Measurements from ENCODE around the gene MACROD2. TPM values are rescaled to one million over a fixed set of nuclear protein-coding genes. Genes with fewer than 3 reads are reported as not detected.

The MACROD2 gene
- total RNA-seq, 4 donors from 2014 or later: 2.9 to 11.3 (median 8.0) TPM

- no peak for TF ChIP-seq CTCF (IDR thresholded peaks at IDR 0.05; ENCODE audit: low read depth)
These were observed 1384.5 kb downstream of the MACROD2 start for GRCh38 chr20:15379681-15380296.

GRCh38 chr20:15380770-15381169, 1385.5 kb downstream of the MACROD2 start:
- TF ChIP-seq CTCF (IDR thresholded peaks at IDR 0.05; ENCODE audit: low read depth): no peak

GRCh38 chr20:15387228-15387627, 1391.9 kb downstream of the MACROD2 start:
- TF ChIP-seq CTCF (IDR thresholded peaks at IDR 0.05; ENCODE audit: low read depth): no peak

GRCh38 chr20:15395457-15395856, 1400.1 kb downstream of the MACROD2 start:
- TF ChIP-seq CTCF (IDR thresholded peaks at IDR 0.05; ENCODE audit: low read depth): no peak

GRCh38 chr20:15396026-15396425, 1400.7 kb downstream of the MACROD2 start:
- TF ChIP-seq CTCF (IDR thresholded peaks at IDR 0.05; ENCODE audit: low read depth): no peak

GRCh38 chr20:15396900-15397299, 1401.6 kb downstream of the MACROD2 start:
- TF ChIP-seq CTCF (IDR thresholded peaks at IDR 0.05; ENCODE audit: low read depth): no peak

- no peak for TF ChIP-seq CTCF (IDR thresholded peaks at IDR 0.05; ENCODE audit: low read depth)
These were observed 1404.5 kb downstream of the MACROD2 start for GRCh38 chr20:15399781-15400180.

Data from subcutaneous adipose tissue (tissue), 4 donors.